GM18519 (cell line): ENCODE measurements around the gene CLBA1.
"Not testable (repeated sequence)": the region's sequence is repeated elsewhere in the genome, so short reads cannot be mapped to it uniquely, and the experiment has no call there.

Experiments
- ATAC-seq: cut with Tn5 transposase; IDR thresholded peaks from one replicate; pipeline ENCODE4 v1.9.1; 2021; ENCODE audit warnings: mild to moderate bottlenecking, moderate library complexity; ENCODE audit not compliant: unreplicated experiment, low FRiP score

The CLBA1 gene

DNA sequence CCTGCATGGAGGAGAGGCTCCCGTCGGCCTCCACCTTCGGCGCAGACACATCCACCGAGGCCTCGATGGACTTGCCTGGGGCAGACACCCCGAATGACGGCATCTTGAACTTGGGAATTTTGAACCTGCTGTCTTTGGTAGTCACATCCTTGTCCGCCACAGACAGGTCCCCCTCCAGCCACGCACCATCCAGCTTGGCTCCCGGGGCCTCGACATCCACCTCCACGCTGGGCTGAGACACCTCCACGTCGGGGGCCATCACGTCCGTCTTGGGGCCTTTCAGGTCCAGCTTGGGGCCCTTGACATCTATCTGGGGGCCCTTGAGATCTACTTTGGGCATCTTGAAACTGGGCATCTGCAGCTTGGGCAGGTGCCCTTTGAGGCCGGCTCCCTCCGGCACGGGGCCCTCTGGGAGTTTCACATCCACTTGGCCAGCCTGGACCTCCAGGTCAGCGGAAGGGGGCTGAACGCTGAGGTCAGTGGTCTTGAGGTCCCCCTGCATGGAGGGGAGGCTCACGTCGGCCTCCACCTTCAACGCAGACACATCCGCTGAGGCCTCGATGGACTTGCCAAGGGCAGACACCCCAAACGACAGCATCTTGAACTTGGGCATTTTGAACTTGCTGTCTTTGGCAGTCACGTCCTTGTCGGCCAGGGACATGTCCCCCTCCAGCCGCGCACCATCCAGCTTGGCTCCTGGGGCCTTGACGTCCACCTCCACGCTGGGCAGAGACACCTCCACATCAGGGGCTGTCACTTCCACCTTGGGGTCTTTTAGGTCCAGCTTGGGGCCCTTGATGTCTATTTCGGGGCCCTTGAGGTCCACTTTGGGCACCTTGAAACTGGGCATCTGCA lies 37.5 kb upstream of the CLBA1 start:
- not testable (repeated sequence) for ATAC-seq

DNA sequence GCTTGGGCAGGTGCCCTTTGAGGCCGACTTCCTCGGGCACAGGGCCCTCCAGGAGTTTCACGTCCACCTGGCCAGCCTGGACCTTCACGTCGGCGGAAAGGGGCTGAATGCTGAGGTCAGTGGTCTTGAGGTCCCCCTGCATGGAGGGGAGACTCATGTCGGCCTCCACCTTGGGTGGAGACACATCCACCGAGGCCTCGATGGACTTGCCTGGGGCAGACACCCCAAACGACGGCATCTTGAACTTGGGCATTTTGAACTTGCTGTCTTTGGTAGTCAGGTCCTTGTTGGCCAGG lies 36.9 kb upstream of the CLBA1 start:
- no peak for ATAC-seq

- ATAC-seq = not testable (repeated sequence)
These were observed 36.1 kb upstream of the CLBA1 start for GRCh38 chr14:104949406-104949955.

DNA sequence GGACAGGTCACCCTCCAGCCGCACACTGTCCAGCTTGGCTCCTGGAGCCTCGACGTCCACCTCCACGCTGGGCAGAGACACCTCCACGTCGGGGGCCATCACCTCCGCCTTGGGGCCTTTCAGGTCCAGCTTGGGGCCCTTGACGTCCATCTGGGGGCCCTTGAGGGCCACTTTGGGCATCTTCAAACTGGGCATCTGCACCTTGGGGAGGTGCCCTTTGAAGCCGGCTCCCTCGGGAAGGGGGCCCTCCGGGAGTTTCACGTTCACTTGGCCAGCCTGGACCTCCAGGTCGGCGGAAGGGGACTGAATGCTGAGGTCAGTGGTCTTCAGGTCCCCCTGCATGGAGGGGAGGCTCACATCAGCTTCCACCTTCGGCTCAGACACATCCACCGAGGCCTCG lies 35.6 kb upstream of the CLBA1 start:
- ATAC-seq = no peak

GRCh38 chr14:104950701-104951100 lies 34.9 kb upstream of the CLBA1 start:
- not testable (repeated sequence) for ATAC-seq

DNA sequence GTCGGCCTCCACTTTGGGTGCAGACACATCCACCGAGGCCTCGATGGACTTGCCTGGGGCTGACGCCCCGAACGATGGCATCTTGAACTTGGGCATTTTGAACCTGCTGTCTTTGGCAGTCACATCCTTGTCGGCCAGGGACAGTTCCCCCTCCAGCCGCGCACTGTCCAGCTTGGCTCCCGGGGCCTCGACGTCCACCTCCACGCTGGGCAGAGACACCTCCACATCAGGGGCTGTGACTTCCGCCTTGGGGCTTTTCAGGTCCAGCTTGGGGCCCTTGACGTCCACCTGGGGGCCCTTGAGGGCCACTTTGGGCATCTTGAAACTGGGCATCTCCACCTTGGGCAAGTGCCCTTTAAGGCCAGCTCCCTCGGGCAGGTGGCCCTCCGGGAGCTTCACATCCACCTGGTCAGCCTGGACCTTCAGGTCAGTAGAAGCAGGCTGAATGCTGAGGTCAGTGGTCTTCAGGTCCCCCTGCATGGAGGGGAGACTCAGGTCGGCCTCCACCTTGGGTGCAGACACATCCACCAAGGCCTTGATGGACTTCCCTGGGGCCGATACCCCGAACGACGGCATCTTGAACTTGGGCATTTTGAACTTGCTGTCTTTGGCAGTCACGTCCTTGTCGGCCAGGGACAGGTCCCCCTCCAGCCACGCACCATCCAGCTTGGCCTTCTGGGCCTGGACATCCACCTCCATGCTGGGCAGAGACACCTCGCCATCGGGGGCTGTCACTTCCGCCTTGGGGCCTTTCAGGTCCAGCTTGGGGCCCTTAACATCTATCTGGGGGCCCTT lies 33.5 kb upstream of the CLBA1 start:
- ATAC-seq = not testable (repeated sequence)

DNA sequence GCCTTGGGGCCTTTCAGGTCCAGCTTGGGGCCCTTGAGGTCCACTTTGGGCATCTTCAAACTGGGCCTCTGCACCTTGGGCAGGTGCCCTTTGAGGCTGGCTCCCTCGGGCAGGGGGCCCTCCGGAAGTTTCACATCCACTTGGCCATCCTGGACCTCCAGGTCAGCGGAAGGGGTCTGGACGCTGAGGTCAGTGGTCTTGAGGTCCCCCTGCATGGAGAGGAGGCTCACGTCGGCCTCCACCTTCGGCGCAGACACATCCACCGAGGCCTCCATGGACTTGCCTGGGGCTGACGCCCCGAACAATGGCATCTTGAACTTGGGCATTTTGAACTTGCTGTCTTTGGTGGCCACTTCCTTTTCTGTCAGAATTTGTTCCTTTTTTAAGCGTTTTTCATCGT lies 32.5 kb upstream of the CLBA1 start:
- ATAC-seq = no peak

- ATAC-seq = no peak
These were observed 31.5 kb upstream of the CLBA1 start for GRCh38 chr14:104953896-104954656.

DNA sequence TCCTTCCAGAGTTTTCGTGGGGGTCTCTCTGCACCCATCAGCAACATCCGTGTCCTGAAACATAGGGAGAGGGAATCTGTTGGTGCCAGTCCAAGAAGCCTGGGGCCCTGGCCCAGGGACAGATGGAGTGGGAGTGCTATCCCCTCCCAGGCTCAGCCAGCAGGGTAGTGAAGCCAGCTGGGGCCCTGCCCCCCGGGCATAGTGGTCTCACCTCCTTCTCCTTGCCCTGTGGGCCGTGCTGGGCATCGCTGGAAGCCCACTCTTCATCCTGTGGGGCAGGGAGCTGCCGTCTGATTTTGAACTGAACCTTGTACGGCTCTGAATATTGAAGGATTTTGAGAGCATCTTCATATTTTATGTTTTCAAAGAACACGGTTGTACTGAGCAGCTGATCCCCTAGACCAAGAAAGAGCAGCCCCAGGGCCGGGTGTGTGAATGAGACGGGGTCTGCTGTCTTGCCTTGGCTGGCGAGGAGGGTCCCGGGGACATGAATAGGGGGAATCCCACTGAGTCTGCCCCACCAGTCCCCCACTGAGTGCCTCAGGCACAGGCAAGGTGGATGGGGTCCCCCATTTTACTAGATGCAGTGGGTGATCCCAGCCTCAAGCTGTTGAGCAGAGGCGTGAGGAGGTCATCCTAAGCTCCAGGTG lies 30.7 kb upstream of the CLBA1 start:
- ATAC-seq = no peak

GRCh38 chr14:104955396-104955770 lies 30.2 kb upstream of the CLBA1 start:
- no peak for ATAC-seq

DNA sequence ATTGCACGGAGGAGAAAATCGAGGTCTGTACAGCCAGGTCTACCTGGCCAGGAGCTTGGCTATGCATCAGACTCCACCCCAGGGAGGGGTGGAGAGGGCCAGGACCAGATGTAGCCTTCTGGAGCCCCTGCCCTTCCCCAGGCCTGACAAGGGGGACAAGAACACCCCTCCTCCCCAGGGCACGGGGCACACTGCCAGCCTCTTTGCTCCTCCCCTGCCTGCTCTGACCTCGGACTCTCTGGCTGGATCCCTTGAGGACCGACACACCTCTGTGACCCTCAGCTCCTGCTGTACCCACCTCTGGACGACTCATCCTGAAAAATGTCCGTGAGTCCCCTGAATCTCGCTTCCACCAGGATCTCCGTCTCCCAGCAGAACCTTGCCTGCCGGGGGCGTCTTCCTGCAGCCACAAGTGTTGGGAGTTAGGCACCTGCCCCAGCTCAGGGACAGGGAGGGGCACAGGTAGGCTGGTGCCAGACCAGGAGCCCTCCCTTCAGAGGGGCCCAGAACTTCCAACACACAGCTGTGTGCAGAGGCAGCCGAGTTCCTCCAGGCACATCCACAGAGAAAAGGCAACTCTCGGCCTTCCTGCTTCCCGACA lies 29.2 kb upstream of the CLBA1 start:
- no peak for ATAC-seq

GRCh38 chr14:104957146-104958113 lies 28.2 kb upstream of the CLBA1 start:
- ATAC-seq = no peak

GRCh38 chr14:104964546-104964945 lies 21.0 kb upstream of the CLBA1 start:
- no peak for ATAC-seq

GRCh38 chr14:104965561-104966231 lies 19.9 kb upstream of the CLBA1 start:
- no peak for ATAC-seq

- no peak for ATAC-seq
These were observed 19.2 kb upstream of the CLBA1 start for GRCh38 chr14:104966261-104966865.

DNA sequence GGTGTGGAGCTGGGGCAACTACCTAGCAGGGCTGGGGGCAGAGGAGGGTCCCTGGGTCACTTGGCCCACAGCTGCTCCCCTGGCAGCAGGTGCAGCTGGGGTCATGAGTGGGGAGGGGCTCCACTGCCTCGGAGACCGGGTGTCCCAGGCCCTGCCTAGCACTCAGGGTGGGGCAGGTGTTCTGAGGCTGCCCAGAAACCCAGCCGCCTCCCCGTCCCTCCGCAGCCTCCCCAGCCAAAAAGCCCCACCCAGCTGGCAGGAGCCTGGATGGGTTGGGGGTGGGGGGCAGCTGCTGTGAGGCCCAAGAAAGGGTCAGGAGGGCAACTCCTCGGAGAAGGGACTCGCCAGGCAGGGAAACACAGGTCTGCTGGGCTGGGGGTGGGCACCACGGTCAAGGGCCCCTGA lies 18.6 kb upstream of the CLBA1 start:
- no peak for ATAC-seq

DNA sequence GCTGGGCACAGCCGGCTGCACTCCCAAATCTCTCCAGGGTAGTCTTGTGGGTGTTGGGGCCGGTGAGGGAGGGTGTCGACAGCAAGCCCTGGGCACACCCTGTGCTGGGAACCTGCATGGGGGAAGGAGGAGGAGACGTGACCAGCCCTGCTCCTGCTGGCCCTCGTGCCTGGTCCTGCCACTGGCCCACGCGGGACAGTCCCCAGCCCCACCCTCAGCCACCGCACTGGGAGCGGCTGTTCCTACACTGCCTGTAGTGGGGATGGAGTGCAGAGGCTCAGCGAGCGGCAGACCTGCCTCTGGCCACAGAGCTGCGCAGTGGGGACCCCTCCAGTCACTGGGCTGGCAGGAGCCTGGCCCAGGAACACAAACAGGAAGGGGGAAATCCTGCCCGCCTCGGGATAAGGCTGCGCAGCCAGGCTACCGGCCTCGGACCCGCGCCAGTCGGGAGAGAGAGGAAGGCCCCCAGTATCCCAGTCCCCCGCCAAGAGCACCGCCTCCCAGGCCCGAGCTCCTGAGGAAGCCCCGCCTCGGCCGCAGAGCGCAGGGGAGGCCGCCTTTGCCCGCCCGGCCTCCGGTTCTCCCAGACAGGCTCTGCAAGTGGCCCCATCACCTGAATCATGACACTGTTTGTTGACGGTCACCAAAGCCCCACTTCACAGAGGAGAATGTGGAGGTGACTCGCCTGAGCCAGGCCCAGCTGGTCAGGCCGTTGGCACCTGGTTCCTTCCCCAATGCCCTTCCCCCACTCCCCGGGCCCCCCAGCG lies 18.0 kb upstream of the CLBA1 start:
- ATAC-seq = no peak
